Small intestine (tissue), 7 donors: ENCODE results near the gene FAM53B. TPM values are rescaled to one million over a fixed set of nuclear protein-coding genes. Genes with fewer than 3 reads are reported as not detected.

ENCODE experiments used
- DNase-seq, 2 donors: peaks; one replicate each; pipeline versions ENCODE4 v3.0.0 to v3.0.0-alpha.2; 2013
- FAIRE-seq: peaks from 2 replicates; lab custom pipeline; 2012; peaks lifted over from hg19 to GRCh38; lab: Jason Lieb, UNC
- H3K27ac ChIP-seq, 3 donors: one replicate each; pipeline ENCODE4 v1.5.1; 2013; ENCODE audit warnings: low read length in 2 of 3, mild to moderate bottlenecking in 2 of 3, control low read depth in 1 of 3, inconsistent platforms in 1 of 3, low read depth in 1 of 3, moderate library complexity in 1 of 3
- H3K27me3 ChIP-seq, 3 donors: one replicate each; pipeline ENCODE4 v1.6.1; 2013; ENCODE audit warnings: low read length in 3 of 3, inconsistent platforms in 1 of 3; ENCODE audit not compliant: control insufficient read depth in 3 of 3, insufficient read depth in 3 of 3
- H3K36me3 ChIP-seq, 3 donors: one replicate each; pipeline ENCODE4 v1.6.1; 2013; ENCODE audit warnings: low read length in 3 of 3, inconsistent platforms in 1 of 3, low read depth in 1 of 3, mild to moderate bottlenecking in 1 of 3, moderate library complexity in 1 of 3; ENCODE audit not compliant: control insufficient read depth in 3 of 3, insufficient read depth in 2 of 3
- H3K4me1 ChIP-seq, 3 donors: one replicate each; pipeline ENCODE4 v1.6.1; 2013; ENCODE audit warnings: low read length in 2 of 3, inconsistent platforms in 1 of 3, low read depth in 1 of 3, mild to moderate bottlenecking in 1 of 3, moderate library complexity in 1 of 3; ENCODE audit not compliant: control insufficient read depth in 3 of 3, insufficient read depth in 2 of 3
- H3K4me3 ChIP-seq, 3 donors: one replicate each; pipeline ENCODE4 v1.5.1; 2013; ENCODE audit warnings: low read length in 3 of 3, control low read depth in 1 of 3, inconsistent platforms in 1 of 3, low read depth in 1 of 3, mild to moderate bottlenecking in 1 of 3, moderate library complexity in 1 of 3
- H3K9me3 ChIP-seq, 2 donors: one replicate each; pipeline ENCODE4 v1.6.1; 2013; ENCODE audit warnings: low read depth in 1 of 2, low read length in 1 of 2; ENCODE audit not compliant: control insufficient read depth in 2 of 2, insufficient read depth in 1 of 2
- WGBS, 3 donors: extraction: QIAGEN DNeasy Blood & Tissue Kit; methylation state at CpG; one replicate each; pipeline ENCODE4 v1.1.7; 2013; 5-methylcytosine and 5-hydroxymethylcytosine counted together
- polyA plus RNA-seq, 4 donors: library from polyadenylated mRNA; stranded (reverse) in 3 of 4; unstranded in 1 of 4; fragments of 200-250 nt in 3 of 4; fragments of 120-200 nt in 1 of 4; gene quantifications; one replicate each; pipeline versions ENCODE4 v1.2.1 to v1.2.3, GENCODE V29; 2013
- donor health status: healthy with polysubstance abuse.
- donor health status: control.
- donor health status: control.
- donor health status: Bipolar disorder and iron deficiency.
- donor health status: healthy.

FAM53B gene
- polyA plus RNA-seq, 4 donors: 15.1 to 30.2 (median 22.8) TPM

DNA sequence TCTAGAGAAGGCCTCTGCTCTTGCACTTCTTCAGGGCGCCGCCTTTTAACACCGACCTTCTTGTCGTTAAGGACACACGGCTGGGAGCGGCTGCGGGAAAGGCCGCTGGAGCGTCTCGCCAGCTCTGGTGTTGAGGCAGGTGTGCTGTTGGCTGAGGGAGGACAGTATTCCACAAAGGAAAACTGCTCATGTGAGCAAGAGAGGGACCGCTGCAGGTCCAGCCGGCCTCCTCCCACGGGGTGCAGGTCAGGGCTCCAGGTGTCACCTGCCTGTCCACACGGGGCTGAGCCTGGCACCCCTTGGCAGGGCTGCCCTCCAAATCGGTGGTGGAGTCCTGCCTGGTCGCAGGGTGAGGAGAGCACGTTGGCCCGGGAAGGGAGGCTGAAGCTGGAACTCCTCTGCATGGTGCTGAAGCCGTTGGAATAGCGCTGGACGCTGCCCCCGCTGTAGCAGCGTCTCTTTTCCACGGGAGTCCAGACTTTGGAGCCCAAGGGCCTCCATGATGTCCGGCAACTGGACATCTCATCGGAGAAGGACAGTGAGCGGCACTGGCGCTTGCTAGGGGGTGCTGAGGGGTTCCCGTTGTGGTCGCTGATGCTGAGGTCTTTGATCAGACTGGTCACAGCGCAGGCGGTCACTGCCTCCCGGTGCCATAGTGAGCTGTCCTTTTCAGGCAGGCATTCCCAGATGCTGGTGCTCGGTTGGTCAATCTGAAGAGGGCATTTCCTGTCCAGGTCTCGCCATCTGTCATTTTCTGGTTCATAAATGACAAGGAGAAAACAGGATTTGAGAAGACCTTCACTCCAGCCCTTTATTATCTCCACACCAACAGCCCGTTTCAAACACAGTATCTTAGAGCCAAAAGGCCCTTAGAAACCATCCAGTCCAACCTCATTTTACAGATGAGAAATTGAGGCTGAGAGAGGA, 62.3 kb downstream of the FAM53B start:
- WGBS, 3 donors: 93 to 95% (median 94%) methylated on average over 36 of the region's 36 CpGs
- Histone ChIP-seq H3K36me3 (peaks cover 5 to 73% (median 8%) of the 10 kb centered on the region in 3 donors), H3K27me3 (no peaks in the 10 kb centered on the region), H3K4me1 (peaks cover 5 to 14% (median 14%) of the 10 kb centered on the region in 3 donors), H3K27ac (peak overlapping the region in 2 of 3 donors; percentile 0 to 12), H3K4me3 (no peak overlapping the region), H3K9me3 (no peaks in the 10 kb centered on the region)
- FAIRE-seq: no peak
- DNase-seq: no peak

DNA sequence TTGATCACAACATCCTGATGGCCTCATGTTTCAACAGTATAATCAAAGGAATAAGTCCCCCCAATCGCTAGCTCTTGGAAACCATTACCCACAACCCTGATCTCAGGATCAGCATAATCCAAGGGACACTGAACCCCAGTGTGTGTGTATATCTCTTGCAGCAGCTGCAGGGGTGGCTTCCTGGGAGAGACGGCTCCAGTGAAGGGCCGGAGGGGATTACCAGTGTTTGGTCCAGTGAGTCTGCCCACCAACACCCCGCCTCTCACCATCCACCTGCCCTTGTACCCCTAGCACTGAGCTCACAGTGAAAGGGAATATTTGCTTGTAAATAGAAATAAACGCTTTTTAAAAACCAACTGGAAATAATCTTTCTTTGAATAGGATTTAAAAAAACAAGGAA, 63.1 kb downstream of the FAM53B start:
- FAIRE-seq (no peak), DNase-seq (no peak)
- H3K9me3 ChIP-seq: no peaks in the 10 kb centered on the region
- WGBS, 3 donors: 70 to 83% (median 80%) methylated on average over 5 of the region's 5 CpGs
- H3K27ac ChIP-seq: peak overlapping the region in 2 of 3 donors; percentile 0 to 6
- no peak overlapping the region for H3K4me3 ChIP-seq
- H3K36me3 ChIP-seq: peaks cover 5 to 75% (median 8%) of the 10 kb centered on the region in 3 donors
- H3K27me3 ChIP-seq: no peaks in the 10 kb centered on the region
- H3K4me1 ChIP-seq: peaks cover 5 to 16% (median 14%) of the 10 kb centered on the region in 3 donors

DNA sequence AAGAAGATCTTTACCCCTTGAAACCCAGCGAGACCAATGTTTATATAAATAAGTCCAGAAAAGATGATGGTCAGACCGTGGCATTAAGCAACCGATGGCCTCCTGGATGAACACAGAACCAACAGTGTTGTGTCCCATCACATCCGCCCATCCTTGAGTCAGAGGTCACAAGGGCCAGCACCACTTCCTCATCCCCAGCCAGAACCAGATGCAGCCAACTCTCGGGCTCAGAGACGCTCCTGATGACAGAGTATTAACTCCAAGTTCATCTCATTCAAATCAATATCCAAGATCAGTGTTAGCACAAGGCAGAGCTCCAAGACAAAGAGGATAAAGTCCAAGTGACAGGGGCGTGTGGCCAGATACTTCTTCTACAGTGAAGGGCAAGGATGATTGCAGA, 63.5 kb downstream of the FAM53B start:
- Histone ChIP-seq H3K27ac (peak overlapping the region in 1 of 3 donors; percentile 82), H3K4me3 (no peak overlapping the region), H3K27me3 (no peaks in the 10 kb centered on the region), H3K36me3 (peaks cover 5 to 75% (median 8%) of the 10 kb centered on the region in 3 donors), H3K4me1 (peaks cover 5 to 16% (median 14%) of the 10 kb centered on the region in 3 donors), H3K9me3 (no peaks in the 10 kb centered on the region)
- DNase-seq: peak in 1 of 2 donors; percentile 80
- 51 to 58% (median 53%) methylated on average over 7 of the region's 7 CpGs for WGBS, 3 donors
- FAIRE-seq: no peak

- FAIRE-seq (no peak), DNase-seq (no peak)
- WGBS, 3 donors: 78 to 88% (median 87%) methylated on average over 8 of the region's 8 CpGs
- Histone ChIP-seq H3K4me3 (no peak overlapping the region), H3K36me3 (peaks cover 5 to 81% (median 8%) of the 10 kb centered on the region in 3 donors), H3K9me3 (no peaks in the 10 kb centered on the region), H3K27ac (peak overlapping the region in 1 of 3 donors; percentile 12), H3K27me3 (no peaks in the 10 kb centered on the region), H3K4me1 (peaks cover 5 to 16% (median 14%) of the 10 kb centered on the region in 3 donors)
These were observed 64.8 kb downstream of the FAM53B start for GRCh38 chr10:124679401-124679800.

DNA sequence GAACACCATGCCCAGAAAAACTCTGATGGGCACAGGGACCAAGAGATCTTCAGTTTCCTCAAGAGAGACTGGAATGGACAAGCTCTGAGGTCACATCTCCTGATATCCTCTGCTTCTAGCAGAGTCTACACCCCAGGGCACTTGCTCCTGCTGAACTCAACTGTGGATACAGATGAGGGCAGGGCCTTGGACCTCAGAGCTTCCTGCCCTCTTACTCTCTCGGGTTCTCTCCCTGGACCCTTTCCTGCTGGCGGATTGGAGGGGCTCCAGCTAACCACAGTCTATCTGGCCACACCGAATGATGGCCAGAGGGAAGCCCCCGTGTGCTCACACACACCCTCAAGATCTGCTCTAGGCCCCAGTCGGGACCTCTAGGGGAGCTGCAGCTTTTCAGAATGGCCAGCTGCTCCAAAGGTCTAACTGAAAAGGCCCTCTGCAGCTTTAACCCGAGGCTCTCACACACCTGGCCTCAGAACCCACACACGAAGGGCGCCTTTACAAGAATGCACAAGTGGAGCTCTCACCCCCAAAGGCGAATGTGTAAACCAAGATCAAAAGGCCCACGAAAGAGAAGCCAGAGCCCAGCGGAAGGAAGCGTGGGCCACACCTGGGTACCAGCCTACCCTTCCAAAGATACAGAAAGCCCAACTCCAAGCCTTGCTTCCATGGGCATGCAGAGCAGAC, 65.5 kb downstream of the FAM53B start:
- no peak overlapping the region for H3K4me3 ChIP-seq
- WGBS, 3 donors: 68 to 74% (median 68%) methylated on average over 12 of the region's 12 CpGs
- H3K36me3 ChIP-seq: peaks cover 5 to 84% (median 8%) of the 10 kb centered on the region in 3 donors
- peaks cover 5 to 21% (median 10%) of the 10 kb centered on the region in 3 donors for H3K4me1 ChIP-seq
- no peak for DNase-seq
- no peaks in the 10 kb centered on the region for H3K27me3 ChIP-seq
- FAIRE-seq: no peak
- peak overlapping the region in 2 of 3 donors; percentile 0 to 63 for H3K27ac ChIP-seq
- H3K9me3 ChIP-seq: no peaks in the 10 kb centered on the region

DNA sequence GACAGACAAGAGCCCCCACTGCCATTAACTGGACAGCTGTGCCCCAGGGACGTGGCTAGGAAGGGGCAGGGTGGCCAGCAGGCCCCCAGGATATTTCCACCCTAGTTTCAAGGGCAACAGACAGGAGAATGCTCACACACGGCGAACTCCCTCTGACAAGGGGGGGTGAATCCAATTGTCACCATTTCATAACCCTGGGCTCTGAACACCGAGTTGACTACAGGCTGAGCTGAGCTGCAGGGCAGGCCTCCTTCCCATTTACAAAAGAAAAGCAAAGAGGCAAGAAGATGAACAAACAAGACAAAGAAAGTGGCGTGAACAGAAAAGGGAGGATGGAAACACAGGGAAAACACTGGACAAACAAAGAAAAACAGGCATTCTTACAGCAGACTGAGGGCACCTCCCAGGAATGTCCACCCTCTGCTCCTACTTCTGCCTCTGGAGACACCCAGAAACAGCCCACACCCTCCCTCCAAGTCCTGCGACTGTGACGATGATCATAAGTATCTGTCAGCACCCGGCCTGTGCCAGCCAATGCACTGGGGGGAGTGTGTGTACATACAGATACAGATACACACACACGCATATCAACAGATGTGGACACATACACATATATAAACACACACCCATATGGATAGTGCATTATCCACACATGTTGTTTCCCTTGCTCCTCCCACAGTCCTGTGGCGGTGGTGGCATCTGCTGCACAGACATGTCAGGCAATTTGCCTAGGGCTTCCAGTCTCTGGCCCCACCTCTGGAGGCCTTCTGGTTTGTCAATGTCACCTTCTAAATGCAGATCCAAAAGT, 66.2 kb downstream of the FAM53B start:
- Histone ChIP-seq H3K36me3 (peaks cover 5 to 87% (median 8%) of the 10 kb centered on the region in 3 donors), H3K4me3 (no peak overlapping the region), H3K4me1 (peaks cover 6 to 28% (median 10%) of the 10 kb centered on the region in 3 donors), H3K27me3 (no peaks in the 10 kb centered on the region), H3K27ac (peak overlapping the region in 2 of 3 donors; percentile 62 to 63), H3K9me3 (no peaks in the 10 kb centered on the region)
- WGBS, 3 donors: 73 to 74% (median 74%) methylated on average over 10 of the region's 10 CpGs
- DNase-seq: peak in 1 of 2 donors; percentile 44
- FAIRE-seq: no peak

- Histone ChIP-seq H3K4me1 (peaks cover 9 to 35% (median 10%) of the 10 kb centered on the region in 3 donors), H3K27ac (peak overlapping the region in 1 of 3 donors; percentile 62), H3K27me3 (no peaks in the 10 kb centered on the region), H3K9me3 (no peaks in the 10 kb centered on the region), H3K4me3 (no peak overlapping the region), H3K36me3 (peaks cover 5 to 89% (median 8%) of the 10 kb centered on the region in 3 donors)
- no peak for DNase-seq
- 89 to 97% (median 94%) methylated on average over 10 of the region's 10 CpGs for WGBS, 3 donors
- FAIRE-seq: no peak
These were observed 66.9 kb downstream of the FAM53B start for GRCh38 chr10:124677293-124677699.
